D721Med (cell line): Measurements from ENCODE around the gene CENPVL2.
"Not testable (repeated sequence)": the region's sequence is repeated elsewhere in the genome, so short reads cannot be mapped to it uniquely, and the experiment has no call there.

ENCODE experiments used
- DNase-seq: peaks from one replicate; pipeline ENCODE4 v3.0.0; 2011; ENCODE audit warnings: low spot score; ENCODE audit not compliant: insufficient read length
- FAIRE-seq: peaks from 2 replicates; lab custom pipeline; 2011; peaks lifted over from hg19 to GRCh38; lab: Jason Lieb, UNC
- CTCF ChIP-seq: IDR thresholded peaks from 2 replicates; pipeline ENCODE4 v1.5.1; 2012; ENCODE audit warnings: mild to moderate bottlenecking, control low read depth; ENCODE audit not compliant: insufficient read depth; ENCODE audit errors: missing control alignments

CENPVL2 gene

GRCh38 chrX:51682720-51683062 is at the start of gene CENPVL2:
TSS of gene CENPVL2 (minus strand) at chrX:51682831. CDS start at chrX:51682831, 0 bp downstream.
- FAIRE-seq, DNase-seq: not testable (repeated sequence)

GRCh38 chrX:51728202-51728601 is 45.6 kb upstream of the CENPVL2 start:
- no peak for FAIRE-seq
- TF ChIP-seq CTCF = no peak
- no peak for DNase-seq

GRCh38 chrX:51712943-51713647 is 30.5 kb upstream of the CENPVL2 start:
- DNase-seq, FAIRE-seq: not testable (repeated sequence)

GRCh38 chrX:51710277-51711164 is 27.9 kb upstream of the CENPVL2 start, which contains the start of gene CENPVL1:
TSS of gene CENPVL1 (plus strand) at chrX:51710512. CDS start at chrX:51710512, 0 bp downstream.
- FAIRE-seq, DNase-seq: not testable (repeated sequence)

GRCh38 chrX:51697397-51697796 is 14.8 kb upstream of the CENPVL2 start:
- no peak for DNase-seq

GRCh38 chrX:51694254-51694653 is 11.6 kb upstream of the CENPVL2 start:
- no peak for FAIRE-seq
- no peak for TF ChIP-seq CTCF
- no peak for DNase-seq

More at GRCh38 chrX:51697397-51697796, 14.8 kb upstream of the CENPVL2 start:
- no peak for FAIRE-seq
- TF ChIP-seq CTCF = no peak

GRCh38 chrX:51681808-51682719 is 567 bp downstream of the CENPVL2 start:
- FAIRE-seq = not testable (repeated sequence)

GRCh38 chrX:51679689-51680433 is 2.8 kb downstream of the CENPVL2 start:
- FAIRE-seq = not testable (repeated sequence)

More at GRCh38 chrX:51681808-51682719, 567 bp downstream of the CENPVL2 start:
- DNase-seq = not testable (repeated sequence)

GRCh38 chrX:51665981-51666380 is 16.6 kb downstream of the CENPVL2 start:
- no peak for DNase-seq
- TF ChIP-seq CTCF = no peak
- no peak for FAIRE-seq

More at GRCh38 chrX:51679689-51680433, 2.8 kb downstream of the CENPVL2 start:
- not testable (repeated sequence) for DNase-seq
